Panc1 (cell line): Measurements from ENCODE around the gene SPTBN1. TPM values are rescaled to one million over a fixed set of nuclear protein-coding genes. Genes with fewer than 3 reads are reported as not detected.
"Not testable (repeated sequence)": the region's sequence is repeated elsewhere in the genome, so short reads cannot be mapped to it uniquely, and the experiment has no call there.

Source experiments
- ATAC-seq: fragments of 200-7000 bp; cut with Tn5 transposase; 2 replicates; pipeline ENCODE4 v1.9.1; 2020; ENCODE audit warnings: mild to moderate bottlenecking, moderate library complexity
- BruUV-seq: library from RNA; stranded (reverse); fragments of 400-500 nt; replicated peaks from 2 replicates; lab custom pipeline; 2021; lab: Mats Ljungman, UMichigan
- CTCF ChIA-PET: fragments of 300-600 bp; sonication (Branson Sonifier 250); formaldehyde crosslinking; loops from one replicate; lab custom pipeline; 2022; ENCODE audit warnings: antibody characterized with exemption; lab: Charles Lee
- POLR2A ChIA-PET: fragments of 300-600 bp; sonication (Branson Sonifier 250); formaldehyde crosslinking; loops from one replicate; lab custom pipeline; 2022; ENCODE audit warnings: antibody characterized with exemption; lab: Charles Lee
- DNase-seq: peaks from one replicate; pipeline ENCODE4 v3.0.0-alpha.2; 2010; ENCODE audit warnings: low read depth, low spot score
- H3K27ac ChIP-seq: 2 replicates; pipeline ENCODE4 v1.5.1; 2011; ENCODE audit warnings: mild to moderate bottlenecking, low read length, inconsistent platforms
- H3K27me3 ChIP-seq: fragments of 200-500 bp; sonication (Bioruptor generic); 2 replicates; pipeline ENCODE4 v1.6.0; 2014; ENCODE audit warnings: low read length, inconsistent platforms; ENCODE audit not compliant: control insufficient read depth, insufficient read depth
- H3K36me3 ChIP-seq: fragments of 200-500 bp; sonication (Bioruptor generic); 2 replicates; pipeline ENCODE4 v1.5.1; 2014; ENCODE audit warnings: inconsistent platforms, mild to moderate bottlenecking, low read length, moderate library complexity; ENCODE audit not compliant: control insufficient read depth, insufficient read depth
- H3K4me1 ChIP-seq: 2 replicates; pipeline ENCODE4 v1.5.1; 2011; ENCODE audit warnings: inconsistent platforms, mild to moderate bottlenecking, low read length, moderate library complexity; ENCODE audit not compliant: control insufficient read depth, insufficient read depth
- H3K4me3 ChIP-seq, 2 experiments: 2 replicates each; pipeline ENCODE4 v1.5.1; 2011 to 2012; ENCODE audit warnings: low read depth in 2 of 2, low read length in 2 of 2, mild to moderate bottlenecking in 2 of 2, inconsistent platforms in 1 of 2, moderate library complexity in 1 of 2
- H3K9me3 ChIP-seq: fragments of 200-500 bp; sonication (Bioruptor generic); 2 replicates; pipeline ENCODE4 v1.5.1; 2014; ENCODE audit warnings: low read depth, mild to moderate bottlenecking, inconsistent platforms, low read length, moderate library complexity; ENCODE audit not compliant: control insufficient read depth, insufficient read depth
- CTCF ChIP-seq: fragments of 450-650 bp; IDR thresholded peaks from 2 replicates; pipeline ENCODE4 v1.5.1; 2017; ENCODE audit warnings: mild to moderate bottlenecking
- POLR2AphosphoS5 ChIP-seq: IDR thresholded peaks from 2 replicates; pipeline ENCODE4 v1.6.1; 2012; ENCODE audit warnings: mild to moderate bottlenecking, low read depth, low read length, moderate library complexity
- REST ChIP-seq, 2 experiments: IDR thresholded peaks; 2 replicates each; pipeline ENCODE4 v1.6.1; 2011 to 2012; ENCODE audit warnings: low read depth in 2 of 2, control low read depth in 1 of 2, low read length in 1 of 2, mild to moderate bottlenecking in 1 of 2, moderate library complexity in 1 of 2; ENCODE audit not compliant: insufficient read depth in 1 of 2
- SIN3A ChIP-seq: IDR thresholded peaks from 2 replicates; pipeline ENCODE4 v1.6.1; 2012; ENCODE audit warnings: low read depth, mild to moderate bottlenecking, low read length, moderate library complexity, borderline replicate concordance; ENCODE audit not compliant: insufficient read depth
- TCF7L2 ChIP-seq: IDR thresholded peaks from 2 replicates; pipeline ENCODE4 v1.6.1; 2011; ENCODE audit warnings: mild to moderate bottlenecking, low read depth, low read length, inconsistent platforms
- in situ Hi-C: cut with HindIII; loops from 2 replicates; pipeline ENCODE4 v1.10.0; 2016; ENCODE audit warnings: low sequenced_read_pairs, low pct_unique_long_range_greater_than_20kb
- intact Hi-C: fragments of 100-400 bp; cut with micrococcal nuclease; formaldehyde crosslinking; loops from one replicate; pipeline ENCODE4 v1.10.0; 2022; ENCODE audit not compliant: unreplicated experiment
- total RNA-seq: library from RNA; stranded (reverse); gene quantifications from one replicate; pipeline ENCODE4 v1.2.1, GENCODE V29; 2021; ENCODE audit not compliant: unreplicated experiment

The SPTBN1 gene
- total RNA-seq, 1 experiment from 2014 or later = 169 TPM

GRCh38 chr2:54697934-54698333 is 241.8 kb downstream of the SPTBN1 start:
- no TSS peak for BruUV-seq
- POLR2A ChIA-PET = no interaction called here
- no peaks in the 10 kb centered on the region for H3K9me3 ChIP-seq
- intact Hi-C loops (no loop called here), in situ Hi-C loops (no loop called here)
- no peak for DNase-seq
- H3K4me3 ChIP-seq = no peak overlapping the region
- CTCF ChIA-PET = no interaction called here
- no peak for TF ChIP-seq TCF7L2
- no peak for TF ChIP-seq CTCF
- no peak for TF ChIP-seq POLR2AphosphoS5
- TF ChIP-seq REST (IDR thresholded peaks at IDR 0.05; ENCODE audit: insufficient read depth in 1 of 2, low read depth in 2 of 2, low read length in 1 of 2) = no peak
- TF ChIP-seq SIN3A = no peak
- no peak overlapping the region for H3K27ac ChIP-seq
- no peaks in the 10 kb centered on the region for H3K36me3 ChIP-seq
- ATAC-seq = no peak
- H3K27me3 ChIP-seq = no peaks in the 10 kb centered on the region
- no peaks in the 10 kb centered on the region for H3K4me1 ChIP-seq

- H3K4me3 ChIP-seq, in situ Hi-C loops, H3K4me1 ChIP-seq, H3K9me3 ChIP-seq, H3K27me3 ChIP-seq, intact Hi-C loops, H3K36me3 ChIP-seq, BruUV-seq, H3K27ac ChIP-seq, ATAC-seq, CTCF ChIA-PET, POLR2A ChIA-PET, DNase-seq: not testable (repeated sequence)
Measured at GRCh38 chr2:54698926-54699325, 242.8 kb downstream of the SPTBN1 start.

GRCh38 chr2:54699665-54700064 is 243.5 kb downstream of the SPTBN1 start:
- Histone ChIP-seq H3K9me3 (no peaks in the 10 kb centered on the region), H3K4me1 (no peaks in the 10 kb centered on the region), H3K4me3 (no peak overlapping the region), H3K27ac (no peak overlapping the region), H3K27me3 (no peaks in the 10 kb centered on the region), H3K36me3 (no peaks in the 10 kb centered on the region)
- ChIA-PET CTCF (no interaction called here), POLR2A (interaction anchor here (0.5 kb wide), 1 partner anchor 585 kb away, joined by 12 read pairs; no protein-coding TSS in a partner anchor)
- intact Hi-C loops = loop anchor here (5.0 kb wide), 1 partner anchor 592 kb away; no protein-coding TSS in a partner anchor
- in situ Hi-C loops = no loop called here
- BruUV-seq = no TSS peak
- no peak for ATAC-seq
- TF ChIP-seq TCF7L2 (no peak), SIN3A (no peak), POLR2AphosphoS5 (no peak), CTCF (no peak), REST (IDR thresholded peaks at IDR 0.05; ENCODE audit: insufficient read depth in 1 of 2, low read depth in 2 of 2, low read length in 1 of 2) (no peak)
- DNase-seq = no peak
